ENCODE measurements around the gene DDX24. TPM values are rescaled to one million over a fixed set of nuclear protein-coding genes. Genes with fewer than 3 reads are reported as not detected.

Gene DDX24
- polyA plus RNA-seq, 3 donors, result 51.2 to 68.0 (median 53.8) TPM

GRCh38 chr14:94109915-94110250, 28.9 kb upstream of the DDX24 start:
- no peak overlapping the region for H2AFZ ChIP-seq (ENCODE audit: insufficient read depth, low read depth, low read length, poor library complexity, severe bottlenecking)
- no peak overlapping the region for H3K27ac ChIP-seq (ENCODE audit: low read depth in 1 of 2, low read length in 2 of 2)
- peaks cover 8% of the 10 kb centered on the region for H3K4me1 Mint-ChIP-seq
- no peaks in the 10 kb centered on the region for H3K27me3 ChIP-seq (ENCODE audit: control insufficient read depth in 2 of 2, insufficient read depth in 2 of 2, low read length in 2 of 2)
- peaks cover 0 to 5% (median 0%) of the 10 kb centered on the region in 7 donors for H3K9me3 Mint-ChIP-seq
- no peak for TF ChIP-seq CTCF (IDR thresholded peaks at IDR 0.05)
- H3K4me1 ChIP-seq (ENCODE audit: control insufficient read depth in 1 of 2, insufficient read depth in 2 of 2, low read length in 2 of 2), result peaks cover 3 to 4% of the 10 kb centered on the region in 2 donors
- intact Hi-C loops (cut with micrococcal nuclease), result no loop called here
- no peaks in the 10 kb centered on the region for H3K79me2 ChIP-seq (ENCODE audit: insufficient read depth, low read length)
- DNase-seq, result no peak
- H3K9ac ChIP-seq (ENCODE audit: insufficient read depth, low read length, poor library complexity, severe bottlenecking), result no peak overlapping the region
- H3K4me2 ChIP-seq (replicated peaks; ENCODE audit: extremely low read depth, low read length, poor library complexity, severe bottlenecking), result no peak overlapping the region
- no peaks in the 10 kb centered on the region for H3K9me3 ChIP-seq (replicated peaks in 1 of 2; ENCODE audit: control insufficient read depth in 1 of 2, insufficient read depth in 1 of 2, low read length in 2 of 2)
- no peak overlapping the region for H3K4me3 ChIP-seq (replicated peaks in 1 of 3; ENCODE audit: low read depth in 2 of 3, low read length in 3 of 3)
- peak overlapping the region in 1 of 7 donors; percentile 61 for H3K27ac Mint-ChIP-seq
- no peak overlapping the region for H3K4me3 Mint-ChIP-seq
- no peaks in the 10 kb centered on the region for H4K20me1 ChIP-seq (ENCODE audit: insufficient read depth, low read length)
- WGBS (ENCODE audit: insufficient coverage), result no CpG with 5 or more reads among the region's 2 CpGs
- H3K36me3 Mint-ChIP-seq, result peaks cover 0 to 1% of the 10 kb centered on the region in 2 donors
- H3K27me3 Mint-ChIP-seq (ENCODE audit: low read depth in 3 of 3), result peaks cover 3 to 10% (median 6%) of the 10 kb centered on the region in 3 donors
- no peaks in the 10 kb centered on the region for H3K36me3 ChIP-seq (replicated peaks in 1 of 2; ENCODE audit: control insufficient read depth in 1 of 2, insufficient read depth in 2 of 2, low read length in 2 of 2)

GRCh38 chr14:94104731-94105130, 23.7 kb upstream of the DDX24 start:
- H3K27me3 ChIP-seq (ENCODE audit: control insufficient read depth in 2 of 2, insufficient read depth in 2 of 2, low read length in 2 of 2), result no peaks in the 10 kb centered on the region
- H3K36me3 Mint-ChIP-seq, result peaks cover 0 to 4% of the 10 kb centered on the region in 2 donors
- H3K4me3 ChIP-seq (replicated peaks in 1 of 3; ENCODE audit: low read depth in 2 of 3, low read length in 3 of 3), result no peak overlapping the region
- H3K4me3 Mint-ChIP-seq, result no peak overlapping the region
- no peak overlapping the region for H3K27ac ChIP-seq (ENCODE audit: low read depth in 1 of 2, low read length in 2 of 2)
- no peak overlapping the region for H3K27ac Mint-ChIP-seq
- H4K20me1 ChIP-seq (ENCODE audit: insufficient read depth, low read length), result no peaks in the 10 kb centered on the region
- no peak for TF ChIP-seq CTCF (IDR thresholded peaks at IDR 0.05)
- intact Hi-C loops (cut with micrococcal nuclease), result no loop called here
- no peaks in the 10 kb centered on the region for H3K4me1 ChIP-seq (ENCODE audit: control insufficient read depth in 1 of 2, insufficient read depth in 2 of 2, low read length in 2 of 2)
- no peaks in the 10 kb centered on the region for H3K9me3 ChIP-seq (replicated peaks in 1 of 2; ENCODE audit: control insufficient read depth in 1 of 2, insufficient read depth in 1 of 2, low read length in 2 of 2)
- no peaks in the 10 kb centered on the region for H3K36me3 ChIP-seq (replicated peaks in 1 of 2; ENCODE audit: control insufficient read depth in 1 of 2, insufficient read depth in 2 of 2, low read length in 2 of 2)
- no peak overlapping the region for H3K4me2 ChIP-seq (replicated peaks; ENCODE audit: extremely low read depth, low read length, poor library complexity, severe bottlenecking)
- DNase-seq, result no peak
- H3K27me3 Mint-ChIP-seq (ENCODE audit: low read depth in 3 of 3), result peaks cover 0 to 5% (median 0%) of the 10 kb centered on the region in 3 donors
- H2AFZ ChIP-seq (ENCODE audit: insufficient read depth, low read depth, low read length, poor library complexity, severe bottlenecking), result no peak overlapping the region
- H3K4me1 Mint-ChIP-seq, result peaks cover 3% of the 10 kb centered on the region
- H3K9ac ChIP-seq (ENCODE audit: insufficient read depth, low read length, poor library complexity, severe bottlenecking), result no peak overlapping the region
- peaks cover 0 to 3% (median 0%) of the 10 kb centered on the region in 7 donors for H3K9me3 Mint-ChIP-seq
- no peaks in the 10 kb centered on the region for H3K79me2 ChIP-seq (ENCODE audit: insufficient read depth, low read length)
- 73% methylated on average over 2 of the region's 10 CpGs for WGBS (ENCODE audit: insufficient coverage)

Data from CD14-positive monocyte (primary cell).